Nephron (organoid): ENCODE results near the gene YRDC.

Source experiments
- H3K27ac Mint-ChIP-seq, 3 experiments: 2 replicates each; pipeline ENCODE4 v1.8.0; 2020; ENCODE audit warnings: mixed read lengths in 3 of 3, mild to moderate bottlenecking in 2 of 3, moderate library complexity in 1 of 3
- H3K27me3 Mint-ChIP-seq: 2 replicates; pipeline ENCODE4 v1.8.0; 2021; ENCODE audit warnings: low read depth, mild to moderate bottlenecking, moderate library complexity, mixed read lengths
- H3K36me3 Mint-ChIP-seq: 2 replicates; pipeline ENCODE4 v1.8.0; 2020; ENCODE audit warnings: low read depth, mixed read lengths
- H3K4me1 Mint-ChIP-seq: 2 replicates; pipeline ENCODE4 v1.8.0; 2020; ENCODE audit warnings: mixed read lengths
- H3K4me3 Mint-ChIP-seq, 3 experiments: 2 replicates each; pipeline ENCODE4 v1.8.0; 2020; ENCODE audit warnings: mild to moderate bottlenecking in 3 of 3, mixed read lengths in 3 of 3, moderate library complexity in 2 of 3
- H3K9me3 Mint-ChIP-seq: 2 replicates; pipeline ENCODE4 v1.8.0; 2020; ENCODE audit warnings: mixed read lengths
- TF ChIP-seq, protein P1 (sequence below), 3 experiments: fragments of 200-600 bp; sonication (generic); IDR thresholded peaks; one replicate each; pipeline ENCODE4 v1.5.0; 2021; ENCODE audit warnings: antibody characterized with exemption in 3 of 3; ENCODE audit not compliant: unreplicated experiment in 3 of 3

YRDC gene

DNA sequence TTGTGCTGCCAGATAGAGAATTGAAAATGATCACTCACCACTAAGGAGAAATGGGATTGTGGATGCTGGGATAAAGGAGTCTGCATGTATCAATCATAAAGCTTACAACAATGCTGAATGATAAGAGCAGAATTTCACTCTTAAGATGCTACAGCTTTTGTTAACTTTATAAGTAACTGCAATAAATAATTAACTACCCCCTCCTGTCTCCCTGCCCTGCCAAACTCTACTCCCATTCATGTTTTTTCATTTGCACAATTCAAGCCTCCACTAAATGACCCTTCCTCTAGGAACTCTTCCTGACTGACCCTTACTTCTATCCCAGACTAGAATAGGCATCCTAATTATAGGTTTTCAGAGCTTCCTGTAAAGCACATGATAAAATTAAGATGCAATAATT is 36.5 kb upstream of the YRDC start:
- Mint-ChIP-seq H3K27ac (no peak overlapping the region), H3K4me1 (no peaks in the 10 kb centered on the region), H3K9me3 (no peaks in the 10 kb centered on the region), H3K27me3 (no peaks in the 10 kb centered on the region), H3K4me3 (no peak overlapping the region), H3K36me3 (peaks cover 4% of the 10 kb centered on the region)
- TF ChIP-seq, protein P1, sequence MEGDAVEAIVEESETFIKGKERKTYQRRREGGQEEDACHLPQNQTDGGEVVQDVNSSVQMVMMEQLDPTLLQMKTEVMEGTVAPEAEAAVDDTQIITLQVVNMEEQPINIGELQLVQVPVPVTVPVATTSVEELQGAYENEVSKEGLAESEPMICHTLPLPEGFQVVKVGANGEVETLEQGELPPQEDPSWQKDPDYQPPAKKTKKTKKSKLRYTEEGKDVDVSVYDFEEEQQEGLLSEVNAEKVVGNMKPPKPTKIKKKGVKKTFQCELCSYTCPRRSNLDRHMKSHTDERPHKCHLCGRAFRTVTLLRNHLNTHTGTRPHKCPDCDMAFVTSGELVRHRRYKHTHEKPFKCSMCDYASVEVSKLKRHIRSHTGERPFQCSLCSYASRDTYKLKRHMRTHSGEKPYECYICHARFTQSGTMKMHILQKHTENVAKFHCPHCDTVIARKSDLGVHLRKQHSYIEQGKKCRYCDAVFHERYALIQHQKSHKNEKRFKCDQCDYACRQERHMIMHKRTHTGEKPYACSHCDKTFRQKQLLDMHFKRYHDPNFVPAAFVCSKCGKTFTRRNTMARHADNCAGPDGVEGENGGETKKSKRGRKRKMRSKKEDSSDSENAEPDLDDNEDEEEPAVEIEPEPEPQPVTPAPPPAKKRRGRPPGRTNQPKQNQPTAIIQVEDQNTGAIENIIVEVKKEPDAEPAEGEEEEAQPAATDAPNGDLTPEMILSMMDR (IDR thresholded peaks at IDR 0.05; ENCODE audit: unreplicated experiment in 3 of 3), result no peak

DNA sequence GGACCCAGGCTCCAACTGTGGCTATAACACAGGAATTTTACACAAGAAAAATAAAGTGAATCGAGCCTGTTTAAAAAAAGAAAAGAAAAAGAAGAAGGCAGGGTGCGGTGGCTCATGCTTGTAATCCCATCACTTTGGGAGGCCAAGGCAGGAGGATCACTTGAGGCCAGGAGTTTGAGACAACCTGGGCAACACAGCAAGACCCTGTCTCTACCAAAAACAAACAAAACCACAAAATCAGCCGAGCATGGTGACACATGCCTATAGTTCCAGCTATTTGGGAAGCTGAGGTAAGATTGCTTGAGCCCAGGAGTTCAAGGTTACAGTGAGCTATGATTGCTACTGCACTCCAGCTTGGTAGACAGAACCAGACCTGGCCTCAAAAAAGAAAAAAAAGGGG is 33.6 kb upstream of the YRDC start:
- H3K36me3 Mint-ChIP-seq, result peaks cover 16% of the 10 kb centered on the region
- TF ChIP-seq, protein P1 (IDR thresholded peaks at IDR 0.05; ENCODE audit: unreplicated experiment in 3 of 3), result no peak
- no peaks in the 10 kb centered on the region for H3K9me3 Mint-ChIP-seq
- no peak overlapping the region for H3K4me3 Mint-ChIP-seq
- H3K27ac Mint-ChIP-seq, result no peak overlapping the region
- no peaks in the 10 kb centered on the region for H3K27me3 Mint-ChIP-seq
- H3K4me1 Mint-ChIP-seq, result no peaks in the 10 kb centered on the region

DNA sequence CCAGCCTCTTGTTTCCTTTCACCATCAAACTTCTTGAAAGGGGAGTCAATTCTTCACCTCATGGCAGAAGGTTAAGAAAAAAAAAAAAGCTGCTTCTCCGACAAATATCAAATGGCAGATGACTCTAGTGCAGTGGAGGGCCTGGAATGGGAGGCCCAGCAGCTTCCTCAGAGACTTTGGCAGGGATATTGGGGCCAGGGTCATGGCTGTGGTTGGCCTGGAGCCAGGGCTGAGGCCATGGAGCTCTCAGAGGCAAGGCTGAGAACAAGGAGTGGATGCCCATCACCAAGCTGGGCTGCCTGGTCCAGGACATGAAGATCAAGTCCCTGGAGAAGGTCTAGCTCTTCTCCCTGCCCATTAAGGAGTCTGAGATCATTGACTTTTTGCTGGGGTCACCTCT is 32.7 kb upstream of the YRDC start:
- Mint-ChIP-seq H3K9me3 (no peaks in the 10 kb centered on the region), H3K4me1 (no peaks in the 10 kb centered on the region), H3K27me3 (no peaks in the 10 kb centered on the region), H3K4me3 (no peak overlapping the region), H3K27ac (no peak overlapping the region), H3K36me3 (peaks cover 21% of the 10 kb centered on the region)
- TF ChIP-seq, protein P1 (IDR thresholded peaks at IDR 0.05; ENCODE audit: unreplicated experiment in 3 of 3), result no peak

GRCh38 chr1:37839676-37840075 is 31.7 kb upstream of the YRDC start:
- Mint-ChIP-seq H3K27me3 (no peaks in the 10 kb centered on the region), H3K27ac (no peak overlapping the region), H3K36me3 (peaks cover 29% of the 10 kb centered on the region), H3K4me1 (no peaks in the 10 kb centered on the region), H3K4me3 (no peak overlapping the region), H3K9me3 (no peaks in the 10 kb centered on the region)
- TF ChIP-seq, protein P1 (IDR thresholded peaks at IDR 0.05; ENCODE audit: unreplicated experiment in 3 of 3), result no peak

GRCh38 chr1:37836788-37837187 is 28.8 kb upstream of the YRDC start:
- TF ChIP-seq, protein P1 (IDR thresholded peaks at IDR 0.05; ENCODE audit: unreplicated experiment in 3 of 3), result no peak
- Mint-ChIP-seq H3K4me3 (no peak overlapping the region), H3K36me3 (peaks cover 46% of the 10 kb centered on the region), H3K27ac (no peak overlapping the region), H3K4me1 (no peaks in the 10 kb centered on the region), H3K9me3 (no peaks in the 10 kb centered on the region), H3K27me3 (no peaks in the 10 kb centered on the region)

GRCh38 chr1:37831809-37832208 is 23.8 kb upstream of the YRDC start:
- Mint-ChIP-seq H3K27ac (no peak overlapping the region), H3K36me3 (peaks cover 50% of the 10 kb centered on the region), H3K4me3 (no peak overlapping the region), H3K9me3 (no peaks in the 10 kb centered on the region), H3K4me1 (no peaks in the 10 kb centered on the region), H3K27me3 (no peaks in the 10 kb centered on the region)
- TF ChIP-seq, protein P1 (IDR thresholded peaks at IDR 0.05; ENCODE audit: unreplicated experiment in 3 of 3), result no peak
